Activated T-cell treated with anti-CD3 and anti-CD28 coated beads for 1 hour (primary cell): ENCODE results near the gene HSD17B12.

Experiments used
- DNase-seq: peaks from one replicate; pipeline ENCODE4 v3.0.0-alpha.2; 2020; ENCODE audit warnings: low read depth

The HSD17B12 gene

GRCh38 chr11:43871051-43871450, 190.5 kb downstream of the HSD17B12 start:
- no peak for DNase-seq

GRCh38 chr11:43872995-43873394, 192.5 kb downstream of the HSD17B12 start:
- DNase-seq: no peak

- DNase-seq: no peak
Measured at GRCh38 chr11:43874078-43874477, 193.5 kb downstream of the HSD17B12 start.

- DNase-seq: no peak
Measured at GRCh38 chr11:43874738-43875137, 194.2 kb downstream of the HSD17B12 start.

- DNase-seq: no peak
Measured at GRCh38 chr11:43879789-43880639, 199.5 kb downstream of the HSD17B12 start.

GRCh38 chr11:43880640-43881159, 200.2 kb downstream of the HSD17B12 start, which contains the start of gene ALKBH3:
ALKBH3 (plus strand) TSS chr11:43880831; CDS start chr11:43882653, 1,822 bp downstream.
- DNase-seq: peak; percentile 87

- no peak for DNase-seq
Measured at GRCh38 chr11:43892851-43893250, 212.3 kb downstream of the HSD17B12 start.

- no peak for DNase-seq
Measured at GRCh38 chr11:43894546-43894945, 214.0 kb downstream of the HSD17B12 start.

GRCh38 chr11:43895601-43896000, 215.1 kb downstream of the HSD17B12 start:
- DNase-seq: no peak

GRCh38 chr11:43898574-43898973, 218.0 kb downstream of the HSD17B12 start:
- DNase-seq: no peak

GRCh38 chr11:43899094-43899493, 218.6 kb downstream of the HSD17B12 start:
- no peak for DNase-seq

GRCh38 chr11:43901551-43901950, 221.0 kb downstream of the HSD17B12 start:
- no peak for DNase-seq

GRCh38 chr11:43903078-43903477, 222.5 kb downstream of the HSD17B12 start:
- DNase-seq: no peak

- no peak for DNase-seq
Measured at GRCh38 chr11:43903969-43904368, 223.4 kb downstream of the HSD17B12 start.

- no peak for DNase-seq
Measured at GRCh38 chr11:43904742-43905535, 224.4 kb downstream of the HSD17B12 start.

GRCh38 chr11:43905813-43906241, 225.3 kb downstream of the HSD17B12 start:
- DNase-seq: no peak
